ENCODE results near the gene TOX3.

TOX3 gene

DNA sequence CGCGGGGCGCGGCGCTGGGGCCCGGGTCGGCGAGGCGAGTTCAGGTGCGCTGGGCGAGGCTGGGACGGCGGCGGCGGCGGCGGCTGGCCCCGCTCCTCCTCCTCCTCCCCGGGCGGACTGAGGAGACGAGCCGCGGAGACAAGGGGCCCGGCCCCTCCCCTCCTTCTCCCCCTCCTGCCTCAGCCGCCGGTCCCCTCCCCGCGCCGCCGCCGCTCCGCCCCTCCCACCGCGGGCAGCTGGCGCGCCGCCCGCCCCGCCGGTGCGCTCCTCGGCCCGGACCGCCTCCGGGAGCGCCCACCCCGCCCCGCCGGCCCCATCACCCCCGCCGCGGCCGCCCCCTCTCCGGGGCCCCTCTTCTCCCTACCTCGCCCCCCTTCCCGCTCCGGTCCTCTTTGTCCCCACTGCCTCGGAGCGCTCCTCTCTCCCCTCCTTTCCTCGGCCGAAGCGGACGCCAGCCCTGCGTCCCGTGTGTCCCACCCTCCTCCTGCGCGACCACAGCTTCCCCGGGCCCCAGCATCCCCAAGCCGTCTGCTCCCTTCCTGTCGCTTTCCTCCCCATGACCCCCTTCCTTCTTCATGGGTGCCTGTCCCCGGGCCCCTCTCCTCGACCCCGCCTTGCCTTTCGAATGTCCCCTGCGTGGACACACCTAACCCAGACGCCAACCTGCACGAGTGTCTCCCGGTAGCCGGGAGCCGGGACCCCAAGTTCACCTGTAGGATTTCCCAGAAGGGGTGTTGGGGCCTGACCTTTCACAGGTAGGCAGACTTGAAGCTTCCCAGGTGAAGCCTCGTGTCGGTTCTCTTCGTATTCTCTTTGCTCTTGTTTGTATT lies at the start of gene TOX3:
Gene TOX3, minus strand, starts transcription at position 140 of the 830 bp plus-strand sequence. CDS start 420 bp downstream, outside the sequence.
- CTCF ChIA-PET = interaction anchor here (0.7 kb wide), 1 partner anchor 84 kb away, joined by 3 read pairs; no protein-coding TSS in a partner anchor
- DNase-seq (ENCODE audit: extremely low spot score) = peak; percentile 19
- TF ChIP-seq FOXK2 (IDR thresholded peaks at IDR 0.05) = no peak
- TF ChIP-seq L3MBTL2 (conservative IDR thresholded peaks at IDR 0.05) = no peak
- TF ChIP-seq, protein P1, sequence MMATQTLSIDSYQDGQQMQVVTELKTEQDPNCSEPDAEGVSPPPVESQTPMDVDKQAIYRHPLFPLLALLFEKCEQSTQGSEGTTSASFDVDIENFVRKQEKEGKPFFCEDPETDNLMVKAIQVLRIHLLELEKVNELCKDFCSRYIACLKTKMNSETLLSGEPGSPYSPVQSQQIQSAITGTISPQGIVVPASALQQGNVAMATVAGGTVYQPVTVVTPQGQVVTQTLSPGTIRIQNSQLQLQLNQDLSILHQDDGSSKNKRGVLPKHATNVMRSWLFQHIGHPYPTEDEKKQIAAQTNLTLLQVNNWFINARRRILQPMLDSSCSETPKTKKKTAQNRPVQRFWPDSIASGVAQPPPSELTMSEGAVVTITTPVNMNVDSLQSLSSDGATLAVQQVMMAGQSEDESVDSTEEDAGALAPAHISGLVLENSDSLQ (IDR thresholded peaks at IDR 0.05) = no peak
- no peak for TF ChIP-seq SUZ12 (IDR thresholded peaks at IDR 0.05)
- no peak for TF ChIP-seq SP1 (IDR thresholded peaks at IDR 0.05)
- TF ChIP-seq NFRKB (IDR thresholded peaks at IDR 0.05) = no peak
- POLR2A ChIA-PET = no interaction called here

DNA sequence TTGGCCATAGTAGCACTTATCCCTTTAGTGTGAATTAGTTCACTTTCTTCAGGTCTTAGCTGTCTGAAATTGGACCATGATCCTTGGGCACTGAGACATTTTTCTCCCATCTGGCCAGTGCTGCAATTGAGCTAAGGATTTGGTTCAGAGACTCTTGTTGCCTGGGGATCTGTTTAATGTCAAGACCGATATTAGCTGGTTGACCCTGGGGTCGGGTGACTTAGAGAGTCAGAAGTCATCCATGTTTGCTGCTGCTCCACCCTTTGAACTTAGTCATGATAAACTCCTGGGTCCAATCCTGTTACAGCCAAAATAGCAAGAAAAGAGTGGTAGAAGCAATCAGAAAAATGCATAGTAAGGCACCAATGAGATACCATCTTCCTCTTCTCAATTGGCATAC lies 45.8 kb upstream of the TOX3 start:
- POLR2A ChIA-PET = no interaction called here
- no peak for DNase-seq (ENCODE audit: extremely low spot score)
- CTCF ChIA-PET = no interaction called here
- TF ChIP-seq FOXK2 (IDR thresholded peaks at IDR 0.05) (no peak), SUZ12 (IDR thresholded peaks at IDR 0.05) (no peak), ARNT (IDR thresholded peaks at IDR 0.05) (no peak), CTBP1 (IDR thresholded peaks at IDR 0.05; ENCODE audit: borderline replicate concordance) (no peak), LEF1 (IDR thresholded peaks at IDR 0.05; ENCODE audit: borderline replicate concordance) (no peak), FOXA1 (IDR thresholded peaks at IDR 0.05) (no peak), ELF4 (IDR thresholded peaks at IDR 0.05) (no peak), SP1 (IDR thresholded peaks at IDR 0.05) (no peak), L3MBTL2 (conservative IDR thresholded peaks at IDR 0.05) (no peak), HDGF (IDR thresholded peaks at IDR 0.05; ENCODE audit: borderline replicate concordance) (no peak), BHLHE40 (IDR thresholded peaks at IDR 0.05; ENCODE audit: borderline replicate concordance) (no peak), TARDBP (IDR thresholded peaks at IDR 0.05) (no peak), ZNF384 (IDR thresholded peaks at IDR 0.05) (no peak), FOXM1 (IDR thresholded peaks at IDR 0.05; ENCODE audit: borderline replicate concordance) (no peak), NFRKB (IDR thresholded peaks at IDR 0.05) (no peak)

DNA sequence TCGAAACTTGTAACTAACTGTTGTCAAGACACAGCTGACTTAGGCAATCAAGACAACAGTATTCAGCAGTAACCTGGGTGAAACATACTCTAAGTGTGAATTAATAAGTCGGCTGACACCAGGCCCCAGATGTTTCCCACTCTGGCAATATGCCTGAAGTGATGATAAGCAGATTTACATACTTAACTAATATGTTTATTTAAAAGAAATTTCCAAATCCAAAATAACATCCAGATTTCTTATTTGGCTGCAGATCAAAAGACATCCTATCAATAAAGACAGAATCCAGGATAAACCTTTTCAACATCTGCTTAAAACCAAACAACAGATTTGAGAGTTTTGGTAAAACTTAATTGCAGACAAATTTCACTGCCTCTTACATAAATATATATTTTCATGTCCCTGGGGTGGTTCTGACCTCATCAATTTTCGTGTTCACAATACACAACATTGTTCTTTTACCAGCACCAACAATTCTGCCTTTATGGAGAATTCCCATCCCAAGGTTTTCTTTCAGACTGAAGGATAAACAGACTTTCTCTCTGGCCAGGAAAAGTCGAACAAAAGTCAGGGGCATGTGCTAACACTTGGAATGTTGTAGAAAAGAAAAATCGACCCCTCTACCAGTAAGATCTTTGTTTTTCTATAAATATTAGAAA lies 45.1 kb upstream of the TOX3 start:
- ChIA-PET CTCF (no interaction called here), POLR2A (no interaction called here)
- TF ChIP-seq FOXM1 (IDR thresholded peaks at IDR 0.05; ENCODE audit: borderline replicate concordance) (no peak), SUZ12 (IDR thresholded peaks at IDR 0.05) (no peak), L3MBTL2 (conservative IDR thresholded peaks at IDR 0.05) (no peak), TARDBP (IDR thresholded peaks at IDR 0.05) (no peak), CTBP1 (IDR thresholded peaks at IDR 0.05; ENCODE audit: borderline replicate concordance) (no peak), ZNF384 (IDR thresholded peaks at IDR 0.05) (no peak), ARNT (IDR thresholded peaks at IDR 0.05) (no peak), LEF1 (IDR thresholded peaks at IDR 0.05; ENCODE audit: borderline replicate concordance) (no peak), ELF4 (IDR thresholded peaks at IDR 0.05) (no peak), NFRKB (IDR thresholded peaks at IDR 0.05) (no peak), FOXA1 (IDR thresholded peaks at IDR 0.05) (no peak), FOXK2 (IDR thresholded peaks at IDR 0.05) (no peak), HDGF (IDR thresholded peaks at IDR 0.05; ENCODE audit: borderline replicate concordance) (no peak), BHLHE40 (IDR thresholded peaks at IDR 0.05; ENCODE audit: borderline replicate concordance) (no peak), SP1 (IDR thresholded peaks at IDR 0.05) (no peak)
- TF ChIP-seq, protein P1 (IDR thresholded peaks at IDR 0.05) = no peak
- no peak for DNase-seq (ENCODE audit: extremely low spot score)

DNA sequence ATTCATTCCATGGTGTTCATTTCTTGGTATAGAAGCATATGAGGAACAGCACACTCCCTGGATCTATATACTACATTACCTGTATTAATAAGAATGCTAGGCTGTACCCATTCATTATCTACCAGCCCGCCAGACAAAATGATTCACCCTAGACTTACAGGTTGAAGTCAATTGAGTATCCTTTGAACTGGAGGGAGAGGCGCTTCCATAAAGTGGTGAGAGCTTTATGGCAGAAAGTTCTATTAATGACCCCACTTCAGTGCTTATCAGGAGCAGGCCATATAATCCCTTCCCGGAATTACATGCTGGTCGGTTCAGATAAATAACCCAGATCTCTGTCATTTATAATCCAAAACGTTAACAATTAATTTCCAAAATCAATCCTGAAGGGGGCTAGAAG lies 44.5 kb upstream of the TOX3 start:
- ChIA-PET POLR2A (no interaction called here), CTCF (interaction anchor here (0.6 kb wide), 1 partner anchor 104 kb away, joined by 3 read pairs; no protein-coding TSS in a partner anchor)
- DNase-seq (ENCODE audit: extremely low spot score) = no peak
- TF ChIP-seq L3MBTL2 (conservative IDR thresholded peaks at IDR 0.05) (no peak), TARDBP (IDR thresholded peaks at IDR 0.05) (no peak), HDGF (IDR thresholded peaks at IDR 0.05; ENCODE audit: borderline replicate concordance) (no peak), SP1 (IDR thresholded peaks at IDR 0.05) (no peak), FOXK2 (IDR thresholded peaks at IDR 0.05) (no peak), NFRKB (IDR thresholded peaks at IDR 0.05) (no peak), FOXA1 (IDR thresholded peaks at IDR 0.05) (no peak), ELF4 (IDR thresholded peaks at IDR 0.05) (no peak), BHLHE40 (IDR thresholded peaks at IDR 0.05; ENCODE audit: borderline replicate concordance) (no peak), ARNT (IDR thresholded peaks at IDR 0.05) (no peak), FOXM1 (IDR thresholded peaks at IDR 0.05; ENCODE audit: borderline replicate concordance) (no peak), SUZ12 (IDR thresholded peaks at IDR 0.05) (no peak), ZNF384 (IDR thresholded peaks at IDR 0.05) (no peak), LEF1 (IDR thresholded peaks at IDR 0.05; ENCODE audit: borderline replicate concordance) (no peak)
- TF ChIP-seq, protein P1 (IDR thresholded peaks at IDR 0.05) = no peak

DNA sequence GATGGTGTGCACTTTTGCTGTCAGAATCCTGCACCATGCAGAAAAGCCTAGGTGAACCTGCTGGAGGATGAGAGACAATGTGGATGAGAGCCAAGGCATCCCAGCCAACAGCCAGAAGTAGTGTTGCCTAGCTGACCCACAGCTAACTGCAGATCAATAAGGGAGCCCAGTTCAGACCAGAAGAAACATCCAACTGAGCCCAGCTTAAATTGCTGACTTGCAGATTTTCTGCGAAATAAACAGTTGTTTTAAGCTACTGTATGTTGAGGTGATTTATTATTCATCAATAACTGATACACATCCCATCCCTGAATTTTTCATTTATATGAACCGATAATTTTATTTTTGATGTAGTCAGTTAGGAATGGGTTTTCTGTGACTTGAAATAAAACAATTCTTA lies 39.2 kb upstream of the TOX3 start:
- TF ChIP-seq FOXK2 (IDR thresholded peaks at IDR 0.05) = no peak
- no peak for TF ChIP-seq CTBP1 (IDR thresholded peaks at IDR 0.05; ENCODE audit: borderline replicate concordance)
- no peak for TF ChIP-seq SP1 (IDR thresholded peaks at IDR 0.05)
- no peak for TF ChIP-seq NFRKB (IDR thresholded peaks at IDR 0.05)
- no peak for TF ChIP-seq LEF1 (IDR thresholded peaks at IDR 0.05; ENCODE audit: borderline replicate concordance)
- TF ChIP-seq FOXA1 (IDR thresholded peaks at IDR 0.05) = no peak
- TF ChIP-seq, protein P1 (IDR thresholded peaks at IDR 0.05) = no peak
- DNase-seq (ENCODE audit: extremely low spot score) = no peak
- CTCF ChIA-PET = no interaction called here
- POLR2A ChIA-PET = no interaction called here

Data from HEK293T (cell line).